ENCODE data around the gene TDRD10. TPM values are rescaled to one million over a fixed set of nuclear protein-coding genes. Genes with fewer than 3 reads are reported as not detected.

Gene TDRD10
- total RNA-seq, 2 donors from 2014 or later = 0.85 to 1.8 TPM

DNA sequence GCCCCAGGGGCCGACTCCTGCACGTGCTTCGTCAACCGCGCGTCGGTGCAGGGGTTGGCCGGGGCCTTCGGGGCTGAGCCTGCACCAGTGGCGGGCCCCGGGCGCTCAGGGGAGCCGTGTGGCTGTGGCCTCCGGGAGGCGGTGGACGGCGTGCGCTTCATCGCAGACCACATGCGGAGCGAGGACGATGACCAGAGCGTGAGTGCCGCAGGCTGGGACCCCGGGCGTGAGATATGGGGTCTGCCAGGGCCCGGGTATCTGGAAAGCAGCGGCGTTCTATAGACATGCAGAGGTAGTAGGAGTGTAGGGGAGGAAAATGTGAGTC is 69.9 kb downstream of the TDRD10 start:
- Histone ChIP-seq H3K9me3 (no peaks in the 10 kb centered on the region), H3K4me3 (no peak overlapping the region), H3K27me3 (no peaks in the 10 kb centered on the region), H3K4me1 (peaks cover 0 to 12% of the 10 kb centered on the region in 2 donors), H3K27ac (no peak overlapping the region), H3K36me3 (no peaks in the 10 kb centered on the region)
- no peak for DNase-seq (ENCODE audit: low spot score)
- TF ChIP-seq, protein P1, sequence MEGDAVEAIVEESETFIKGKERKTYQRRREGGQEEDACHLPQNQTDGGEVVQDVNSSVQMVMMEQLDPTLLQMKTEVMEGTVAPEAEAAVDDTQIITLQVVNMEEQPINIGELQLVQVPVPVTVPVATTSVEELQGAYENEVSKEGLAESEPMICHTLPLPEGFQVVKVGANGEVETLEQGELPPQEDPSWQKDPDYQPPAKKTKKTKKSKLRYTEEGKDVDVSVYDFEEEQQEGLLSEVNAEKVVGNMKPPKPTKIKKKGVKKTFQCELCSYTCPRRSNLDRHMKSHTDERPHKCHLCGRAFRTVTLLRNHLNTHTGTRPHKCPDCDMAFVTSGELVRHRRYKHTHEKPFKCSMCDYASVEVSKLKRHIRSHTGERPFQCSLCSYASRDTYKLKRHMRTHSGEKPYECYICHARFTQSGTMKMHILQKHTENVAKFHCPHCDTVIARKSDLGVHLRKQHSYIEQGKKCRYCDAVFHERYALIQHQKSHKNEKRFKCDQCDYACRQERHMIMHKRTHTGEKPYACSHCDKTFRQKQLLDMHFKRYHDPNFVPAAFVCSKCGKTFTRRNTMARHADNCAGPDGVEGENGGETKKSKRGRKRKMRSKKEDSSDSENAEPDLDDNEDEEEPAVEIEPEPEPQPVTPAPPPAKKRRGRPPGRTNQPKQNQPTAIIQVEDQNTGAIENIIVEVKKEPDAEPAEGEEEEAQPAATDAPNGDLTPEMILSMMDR (IDR thresholded peaks at IDR 0.05) = no peak

DNA sequence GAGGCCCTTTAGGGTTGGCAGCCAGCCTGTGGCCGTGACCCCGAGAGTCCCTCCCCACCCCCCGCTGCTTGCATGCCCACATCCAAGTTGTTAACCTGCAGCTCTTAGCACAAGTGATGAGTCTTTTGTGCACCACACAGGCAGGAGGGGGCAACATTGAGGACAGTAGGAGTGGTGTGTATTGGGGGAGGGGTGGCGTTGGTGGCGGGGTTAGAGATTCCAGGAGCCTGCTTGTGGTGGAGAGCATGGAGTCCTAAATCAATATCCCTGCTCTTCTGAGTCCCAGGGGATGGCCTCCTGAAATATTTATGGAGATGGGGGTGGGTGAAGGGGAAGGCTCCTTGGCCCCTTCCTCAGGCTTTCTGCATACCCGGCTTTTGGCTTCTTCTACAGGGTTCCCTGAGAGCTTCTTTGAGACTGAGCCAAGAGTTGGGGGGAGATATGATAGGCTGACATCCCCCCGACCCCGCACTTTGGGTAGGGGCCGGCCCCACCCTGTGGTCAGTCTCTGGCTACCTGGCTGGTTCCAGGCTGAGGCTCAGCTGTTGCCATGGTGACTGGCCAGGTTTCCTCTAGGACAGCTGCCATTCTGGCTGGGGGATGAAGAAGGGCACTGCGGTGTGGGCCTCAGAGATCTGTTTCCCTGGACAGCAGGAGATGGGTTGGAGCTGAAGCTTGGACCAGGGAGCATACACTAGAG is 70.6 kb downstream of the TDRD10 start:
- no peak for DNase-seq (ENCODE audit: low spot score)
- Histone ChIP-seq H3K27me3 (no peaks in the 10 kb centered on the region), H3K9me3 (no peaks in the 10 kb centered on the region), H3K36me3 (no peaks in the 10 kb centered on the region), H3K4me1 (peaks cover 0 to 16% of the 10 kb centered on the region in 2 donors), H3K4me3 (no peak overlapping the region), H3K27ac (no peak overlapping the region)
- TF ChIP-seq, protein P1 (IDR thresholded peaks at IDR 0.05) = no peak

DNA sequence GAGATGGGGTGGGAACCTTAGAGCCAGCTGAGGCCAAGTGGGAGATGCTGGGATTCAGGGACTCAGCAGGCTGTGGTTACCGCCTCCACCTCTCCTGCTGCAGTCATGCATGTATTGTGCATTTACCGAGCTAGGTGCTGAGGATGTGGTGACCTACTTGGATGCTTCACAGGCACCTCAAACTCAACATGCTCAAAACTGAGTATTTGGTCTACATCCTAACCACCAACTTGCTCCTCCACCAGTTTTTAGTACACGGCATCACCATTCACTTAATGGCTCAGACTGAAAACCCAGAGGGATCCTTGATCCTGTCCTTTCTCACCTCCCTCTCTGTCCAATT is 71.1 kb downstream of the TDRD10 start:
- TF ChIP-seq, protein P1 (IDR thresholded peaks at IDR 0.05) = no peak

DNA sequence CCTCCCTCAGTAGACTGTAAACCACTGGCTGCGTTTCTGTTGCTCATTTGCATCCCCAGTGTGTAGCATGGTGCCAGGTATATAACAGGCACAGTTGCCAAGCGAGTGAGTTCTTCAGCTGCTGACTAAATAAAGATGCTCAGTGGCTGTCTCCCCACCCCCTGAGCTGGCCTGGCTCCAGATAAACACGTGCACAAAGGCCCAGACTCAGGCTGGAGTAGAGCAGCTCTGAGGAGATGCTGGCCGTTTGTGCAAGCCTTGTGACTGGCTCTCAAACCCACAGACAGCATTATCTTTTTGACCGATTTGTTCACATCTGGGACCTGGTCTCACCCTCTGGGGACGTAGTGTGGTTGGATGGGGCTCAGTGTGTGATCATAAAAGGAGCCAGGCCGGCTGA is 72.7 kb downstream of the TDRD10 start:
- Histone ChIP-seq H3K36me3 (peaks cover 13% of the 10 kb centered on the region), H3K9me3 (no peaks in the 10 kb centered on the region), H3K27me3 (no peaks in the 10 kb centered on the region), H3K4me3 (no peak overlapping the region), H3K27ac (no peak overlapping the region), H3K4me1 (peaks cover 0 to 21% of the 10 kb centered on the region in 2 donors)
- TF ChIP-seq, protein P1 (IDR thresholded peaks at IDR 0.05) = no peak
- DNase-seq (ENCODE audit: low spot score) = no peak

More for the DNA sequence above, 71.1 kb downstream of the TDRD10 start:
- H3K36me3 ChIP-seq = no peaks in the 10 kb centered on the region
- no peak for DNase-seq (ENCODE audit: low spot score)
- H3K27ac ChIP-seq = no peak overlapping the region
- peaks cover 0 to 16% of the 10 kb centered on the region in 2 donors for H3K4me1 ChIP-seq
- no peak overlapping the region for H3K4me3 ChIP-seq
- no peaks in the 10 kb centered on the region for H3K27me3 ChIP-seq
- no peaks in the 10 kb centered on the region for H3K9me3 ChIP-seq

DNA sequence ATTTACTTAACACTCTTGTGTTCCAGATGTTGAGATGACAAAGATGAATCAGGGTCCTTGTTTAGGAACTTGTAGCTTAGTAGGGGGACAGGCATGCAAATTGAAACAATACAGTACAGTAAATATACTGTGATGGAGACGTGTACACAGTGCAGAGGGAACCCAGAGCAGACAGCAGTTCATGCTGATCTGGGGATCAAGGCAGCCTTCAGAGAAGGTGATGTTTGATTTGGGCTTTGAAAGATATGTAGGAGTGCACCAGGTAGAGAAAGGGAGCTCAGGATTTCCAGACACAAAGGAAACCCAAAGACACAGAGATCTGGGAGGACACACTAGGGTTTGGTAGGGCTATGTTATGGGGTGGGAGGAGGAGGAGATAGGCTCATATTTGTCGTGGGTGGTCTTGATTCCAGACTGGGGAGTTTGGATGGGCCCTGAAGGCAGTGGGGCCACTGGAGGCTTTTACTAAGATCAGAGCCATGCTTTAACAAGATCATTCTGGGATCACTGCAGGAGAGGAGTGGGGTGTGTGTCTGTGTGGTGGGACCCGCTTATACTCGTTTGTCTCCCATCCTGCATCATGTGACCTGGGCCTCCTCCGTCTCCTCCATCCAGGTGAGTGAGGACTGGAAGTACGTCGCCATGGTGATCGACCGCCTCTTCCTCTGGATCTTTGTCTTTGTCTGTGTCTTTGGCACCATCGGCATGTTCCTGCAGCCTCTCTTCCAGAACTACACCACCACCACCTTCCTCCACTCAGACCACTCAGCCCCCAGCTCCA is 73.3 kb downstream of the TDRD10 start:
- peaks cover 18% of the 10 kb centered on the region for H3K36me3 ChIP-seq
- TF ChIP-seq, protein P1 (IDR thresholded peaks at IDR 0.05) = no peak
- H3K4me1 ChIP-seq = peaks cover 0 to 21% of the 10 kb centered on the region in 2 donors
- no peak overlapping the region for H3K27ac ChIP-seq
- no peaks in the 10 kb centered on the region for H3K27me3 ChIP-seq
- DNase-seq (ENCODE audit: low spot score) = no peak
- no peaks in the 10 kb centered on the region for H3K9me3 ChIP-seq
- no peak overlapping the region for H3K4me3 ChIP-seq

Measured in right atrium auricular region (tissue), 2 donors.